Liver (tissue), 3 donors: ENCODE data around the gene DEXI.

Experiments used
- ATF3 ChIP-seq: IDR thresholded peaks from 2 replicates; pipeline ENCODE4 v1.6.1; 2016; ENCODE audit warnings: antibody characterized with exemption
- CTCF ChIP-seq: fragments of 150-350 bp; IDR thresholded peaks from 2 replicates; pipeline ENCODE4 v1.5.1; 2017; ENCODE audit warnings: improper control_type of control experiment, low read depth, low read length; ENCODE audit not compliant: missing input control
- HNF4A ChIP-seq, 2 donors: conservative IDR thresholded peaks; 2 replicates each; pipeline ENCODE4 v1.6.1; 2016; ENCODE audit warnings: antibody characterized with exemption in 2 of 2, mild to moderate bottlenecking in 2 of 2
- MAX ChIP-seq: IDR thresholded peaks from 2 replicates; pipeline ENCODE4 v1.6.1; 2016; ENCODE audit warnings: antibody characterized with exemption
- RAD21 ChIP-seq, 2 donors: IDR thresholded peaks; 2 replicates each; pipeline ENCODE4 v1.6.1; 2016; ENCODE audit warnings: antibody characterized with exemption in 2 of 2, mild to moderate bottlenecking in 2 of 2
- REST ChIP-seq: IDR thresholded peaks from 2 replicates; pipeline ENCODE4 v1.6.1; 2016; ENCODE audit warnings: antibody characterized with exemption, mild to moderate bottlenecking
- TAF1 ChIP-seq: conservative IDR thresholded peaks from 2 replicates; pipeline ENCODE4 v1.6.1; 2016; ENCODE audit warnings: antibody characterized with exemption, mild to moderate bottlenecking
- YY1 ChIP-seq: IDR thresholded peaks from 2 replicates; pipeline ENCODE4 v1.6.1; 2016; ENCODE audit warnings: antibody characterized with exemption, mild to moderate bottlenecking
- ZBTB33 ChIP-seq: IDR thresholded peaks from 2 replicates; pipeline ENCODE4 v1.6.1; 2016; ENCODE audit warnings: antibody characterized with exemption
- donor health status: healthy.
- donor health status: healthy.

GRCh38 chr16:10949424-10949970, 7.2 kb upstream of the DEXI start:
- TF ChIP-seq CTCF (no peak), REST (no peak), RAD21 (IDR thresholded peaks at IDR 0.05) (no peak), HNF4A (conservative IDR thresholded peaks at IDR 0.05) (no peak), TAF1 (no peak), YY1 (no peak), ATF3 (no peak), ZBTB33 (no peak), MAX (no peak)
